GM21515 (cell line): ENCODE measurements around the gene FAM83F.
"Not testable (repeated sequence)": the region's sequence is repeated elsewhere in the genome, so short reads cannot be mapped to it uniquely, and the experiment has no call there.

Experiments
- ATAC-seq: cut with Tn5 transposase; IDR thresholded peaks from one replicate; pipeline ENCODE4 v1.9.1; 2021; ENCODE audit not compliant: unreplicated experiment

The FAM83F gene

GRCh38 chr22:40014667-40015248, 20.0 kb downstream of the FAM83F start:
- no peak for ATAC-seq

- no peak for ATAC-seq
These were observed 20.7 kb downstream of the FAM83F start for GRCh38 chr22:40015358-40015976.

- ATAC-seq = no peak
These were observed 23.3 kb downstream of the FAM83F start for GRCh38 chr22:40018051-40018450.

GRCh38 chr22:40019100-40019499, 24.3 kb downstream of the FAM83F start:
- no peak for ATAC-seq

GRCh38 chr22:40020956-40021355, 26.2 kb downstream of the FAM83F start:
- ATAC-seq = no peak

GRCh38 chr22:40021401-40022000, 26.7 kb downstream of the FAM83F start:
- no peak for ATAC-seq

GRCh38 chr22:40022536-40023240, 27.9 kb downstream of the FAM83F start:
- no peak for ATAC-seq

- ATAC-seq = no peak
These were observed 28.6 kb downstream of the FAM83F start for GRCh38 chr22:40023341-40023841.

GRCh38 chr22:40024201-40025061, 29.7 kb downstream of the FAM83F start:
- no peak for ATAC-seq

GRCh38 chr22:40025062-40025379, 30.3 kb downstream of the FAM83F start:
- not testable (repeated sequence) for ATAC-seq

GRCh38 chr22:40025856-40026255, 31.1 kb downstream of the FAM83F start:
- no peak for ATAC-seq

- no peak for ATAC-seq
These were observed 31.9 kb downstream of the FAM83F start for GRCh38 chr22:40026641-40027040.

GRCh38 chr22:40027191-40028097, 32.7 kb downstream of the FAM83F start:
- no peak for ATAC-seq

- ATAC-seq = no peak
These were observed 33.3 kb downstream of the FAM83F start for GRCh38 chr22:40028098-40028425.

GRCh38 chr22:40029189-40029890, 34.6 kb downstream of the FAM83F start:
- ATAC-seq = no peak

- no peak for ATAC-seq
These were observed 35.4 kb downstream of the FAM83F start for GRCh38 chr22:40030026-40030757.

- ATAC-seq = no peak
These were observed 36.0 kb downstream of the FAM83F start for GRCh38 chr22:40030758-40031095.

- ATAC-seq = no peak
These were observed 37.2 kb downstream of the FAM83F start for GRCh38 chr22:40031766-40032470.
